ENCODE results near the gene ZNRF3. TPM values are rescaled to one million over a fixed set of nuclear protein-coding genes. Genes with fewer than 3 reads are reported as not detected.

ZNRF3 gene
- polyA plus RNA-seq, 1 of the 3 experiments (the other 2 are of a cell fraction) = 4.2 TPM

DNA sequence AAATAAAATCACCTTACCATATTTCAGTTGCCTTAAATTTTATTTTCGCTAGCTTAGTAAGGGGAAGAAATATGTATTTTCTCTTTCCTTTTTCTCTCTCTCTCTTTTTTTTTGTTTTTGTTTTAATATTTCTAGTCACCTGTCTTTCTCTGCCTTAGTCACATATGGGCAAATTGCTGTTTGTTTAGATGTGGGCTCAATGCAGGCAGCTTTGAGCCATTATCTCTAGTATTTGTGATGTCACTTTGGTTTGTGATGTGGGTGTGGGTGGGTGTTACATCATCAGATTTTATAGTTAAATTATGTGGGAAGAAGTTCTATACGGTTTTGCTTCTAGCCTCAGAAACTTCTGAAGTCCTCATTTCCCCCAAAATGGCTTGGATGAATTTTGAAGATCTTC, 178.4 kb downstream of the ZNRF3 start, which contains the start of gene C22orf31:
Gene C22orf31 (minus strand): TSS at position 59 of the 400 bp plus-strand sequence. CDS start 39 bp downstream, at position 20.
- no peak within 1 kb of the TSS for H3K27ac ChIP-seq (ENCODE audit: low read depth in 2 of 2, low read length in 1 of 2)
- CTCF ChIA-PET = interaction anchor here (1.3 kb wide), 1 partner anchor 21 kb away, joined by 4 read pairs; no protein-coding TSS in a partner anchor

More for the DNA sequence above, 178.4 kb downstream of the ZNRF3 start, which contains the start of gene C22orf31:
- H3K36me3 ChIP-seq (replicated peaks in 1 of 2; ENCODE audit: control insufficient read depth in 1 of 2, insufficient read depth in 2 of 2, low read length in 1 of 2) = no peaks in the 10 kb centered on the region
- no peak within 1 kb of the TSS for H3K9ac ChIP-seq
- no peak within 1 kb of the TSS for H3K4me2 ChIP-seq
- H3K4me1 ChIP-seq (ENCODE audit: control insufficient read depth in 1 of 2, insufficient read depth in 2 of 2, low read depth in 1 of 2, low read length in 1 of 2) = no peaks in the 10 kb centered on the region; a peak in 1 of 4 replicates
- no peak for TF ChIP-seq FOXM1 (IDR thresholded peaks at IDR 0.05; ENCODE audit: low read depth)
- no peak for TF ChIP-seq TCF12 (IDR thresholded peaks at IDR 0.05)
- TF ChIP-seq GABPA (IDR thresholded peaks at IDR 0.05; ENCODE audit: low read depth) = no peak
- TF ChIP-seq, protein P1, sequence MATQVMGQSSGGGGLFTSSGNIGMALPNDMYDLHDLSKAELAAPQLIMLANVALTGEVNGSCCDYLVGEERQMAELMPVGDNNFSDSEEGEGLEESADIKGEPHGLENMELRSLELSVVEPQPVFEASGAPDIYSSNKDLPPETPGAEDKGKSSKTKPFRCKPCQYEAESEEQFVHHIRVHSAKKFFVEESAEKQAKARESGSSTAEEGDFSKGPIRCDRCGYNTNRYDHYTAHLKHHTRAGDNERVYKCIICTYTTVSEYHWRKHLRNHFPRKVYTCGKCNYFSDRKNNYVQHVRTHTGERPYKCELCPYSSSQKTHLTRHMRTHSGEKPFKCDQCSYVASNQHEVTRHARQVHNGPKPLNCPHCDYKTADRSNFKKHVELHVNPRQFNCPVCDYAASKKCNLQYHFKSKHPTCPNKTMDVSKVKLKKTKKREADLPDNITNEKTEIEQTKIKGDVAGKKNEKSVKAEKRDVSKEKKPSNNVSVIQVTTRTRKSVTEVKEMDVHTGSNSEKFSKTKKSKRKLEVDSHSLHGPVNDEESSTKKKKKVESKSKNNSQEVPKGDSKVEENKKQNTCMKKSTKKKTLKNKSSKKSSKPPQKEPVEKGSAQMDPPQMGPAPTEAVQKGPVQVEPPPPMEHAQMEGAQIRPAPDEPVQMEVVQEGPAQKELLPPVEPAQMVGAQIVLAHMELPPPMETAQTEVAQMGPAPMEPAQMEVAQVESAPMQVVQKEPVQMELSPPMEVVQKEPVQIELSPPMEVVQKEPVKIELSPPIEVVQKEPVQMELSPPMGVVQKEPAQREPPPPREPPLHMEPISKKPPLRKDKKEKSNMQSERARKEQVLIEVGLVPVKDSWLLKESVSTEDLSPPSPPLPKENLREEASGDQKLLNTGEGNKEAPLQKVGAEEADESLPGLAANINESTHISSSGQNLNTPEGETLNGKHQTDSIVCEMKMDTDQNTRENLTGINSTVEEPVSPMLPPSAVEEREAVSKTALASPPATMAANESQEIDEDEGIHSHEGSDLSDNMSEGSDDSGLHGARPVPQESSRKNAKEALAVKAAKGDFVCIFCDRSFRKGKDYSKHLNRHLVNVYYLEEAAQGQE (IDR thresholded peaks at IDR 0.05; ENCODE audit: low read depth, low read length) = no peak
- no peak for TF ChIP-seq USF2 (IDR thresholded peaks at IDR 0.05; ENCODE audit: borderline replicate concordance, low read depth, low read length)
- no peak for TF ChIP-seq JUND (IDR thresholded peaks at IDR 0.05)
- no peak for TF ChIP-seq TEAD4 (IDR thresholded peaks at IDR 0.05; ENCODE audit: borderline replicate concordance, insufficient read depth)
- no peak for TF ChIP-seq FOXJ3 (CRISPR knock-in tag; IDR thresholded peaks at IDR 0.05)
- TF ChIP-seq ELF1 (IDR thresholded peaks at IDR 0.05) = no peak
- no peak for TF ChIP-seq NFIC (IDR thresholded peaks at IDR 0.05; ENCODE audit: borderline replicate concordance)
- TF ChIP-seq EZH2phosphoT487 (IDR thresholded peaks at IDR 0.05; ENCODE audit: borderline replicate concordance, low read depth) = no peak
- no peak for TF ChIP-seq ZBTB33 (IDR thresholded peaks at IDR 0.05; ENCODE audit: borderline replicate concordance, low read depth)
- TF ChIP-seq PBX3 (IDR thresholded peaks at IDR 0.05) = no peak
- TF ChIP-seq IRF3 (IDR thresholded peaks at IDR 0.05; ENCODE audit: low read depth, low read length) = no peak
- TF ChIP-seq EP300 (IDR thresholded peaks at IDR 0.05; ENCODE audit: borderline replicate concordance in 1 of 2, low read depth in 1 of 2, low read length in 1 of 2) = no peak
- TF ChIP-seq SMC3 (IDR thresholded peaks at IDR 0.05; ENCODE audit: low read depth, low read length) = no peak
- no peak for TF ChIP-seq RAD21 (IDR thresholded peaks at IDR 0.05; ENCODE audit: low read length)
- TF ChIP-seq, protein P2, sequence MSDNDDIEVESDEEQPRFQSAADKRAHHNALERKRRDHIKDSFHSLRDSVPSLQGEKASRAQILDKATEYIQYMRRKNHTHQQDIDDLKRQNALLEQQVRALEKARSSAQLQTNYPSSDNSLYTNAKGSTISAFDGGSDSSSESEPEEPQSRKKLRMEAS (IDR thresholded peaks at IDR 0.05; ENCODE audit: low read depth) = no peak
- no peak for TF ChIP-seq CTCF (IDR thresholded peaks at IDR 0.05)
- no peaks in the 10 kb centered on the region for H3K27me3 ChIP-seq (ENCODE audit: insufficient read depth)
- H3F3A ChIP-seq (replicated peaks; ENCODE audit: insufficient read depth) = peaks cover 4% of the 10 kb centered on the region
- no peaks in the 10 kb centered on the region for H3K9me3 ChIP-seq
- POLR2A ChIA-PET = no interaction called here
- 76% methylated on average over 2 of the region's 2 CpGs for WGBS (ENCODE audit: low lambda C conversion rate)
- no peak within 1 kb of the TSS for H2AFZ ChIP-seq (ENCODE audit: low read depth)
- H3K4me3 ChIP-seq (ENCODE audit: low read depth in 2 of 2, low read length in 1 of 2) = no peak within 1 kb of the TSS
- DNase-seq = no peak
- no peaks in the 10 kb centered on the region for H3K9me2 ChIP-seq
- no peaks in the 10 kb centered on the region for H3K79me2 ChIP-seq (ENCODE audit: insufficient read depth)
- H4K20me1 ChIP-seq (ENCODE audit: insufficient read depth) = no peaks in the 10 kb centered on the region

Data from SK-N-SH (cell line).